D721Med (cell line): Measurements from ENCODE around the gene SYT13.
A peak's percentile ranks its signal among the peaks of the same experiment; 100 is the strongest.

Experiments used
- DNase-seq: peaks from one replicate; pipeline ENCODE4 v3.0.0; 2011; ENCODE audit warnings: low spot score; ENCODE audit not compliant: insufficient read length
- FAIRE-seq: peaks from 2 replicates; lab custom pipeline; 2011; peaks lifted over from hg19 to GRCh38; lab: Jason Lieb, UNC
- CTCF ChIP-seq: IDR thresholded peaks from 2 replicates; pipeline ENCODE4 v1.5.1; 2012; ENCODE audit warnings: mild to moderate bottlenecking, control low read depth; ENCODE audit not compliant: insufficient read depth; ENCODE audit errors: missing control alignments

Gene SYT13

GRCh38 chr11:45274206-45274605, 11.9 kb downstream of the SYT13 start:
- TF ChIP-seq CTCF, result no peak
- no peak for FAIRE-seq
- DNase-seq, result no peak

- TF ChIP-seq CTCF, result no peak
- FAIRE-seq (no peak), DNase-seq (no peak)
Observed at GRCh38 chr11:45273509-45273908, 12.6 kb downstream of the SYT13 start.

GRCh38 chr11:45272701-45273100, 13.4 kb downstream of the SYT13 start:
- FAIRE-seq, result no peak
- no peak for TF ChIP-seq CTCF
- DNase-seq, result no peak

GRCh38 chr11:45270946-45271716, 15.0 kb downstream of the SYT13 start:
- DNase-seq (no peak), FAIRE-seq (no peak)
- TF ChIP-seq CTCF, result no peak

- no peak for TF ChIP-seq CTCF
- FAIRE-seq (no peak), DNase-seq (no peak)
Observed at GRCh38 chr11:45269678-45270077, 16.5 kb downstream of the SYT13 start.

- DNase-seq (no peak), FAIRE-seq (no peak)
- TF ChIP-seq CTCF, result no peak
Observed at GRCh38 chr11:45267652-45268299, 18.4 kb downstream of the SYT13 start.

- DNase-seq (no peak), FAIRE-seq (no peak)
- TF ChIP-seq CTCF, result peak; percentile 21
Observed at GRCh38 chr11:45267052-45267451, 19.1 kb downstream of the SYT13 start.
